NCI-H1694 (cell line): ENCODE measurements around the gene LRRC36.
"Not testable (repeated sequence)": the region's sequence is repeated elsewhere in the genome, so short reads cannot be mapped to it uniquely, and the experiment has no call there.

Experiments
- DNase-seq: peaks from one replicate; lab custom pipeline; 2025; lab: John Stamatoyannopoulos, UW

LRRC36 gene

DNA sequence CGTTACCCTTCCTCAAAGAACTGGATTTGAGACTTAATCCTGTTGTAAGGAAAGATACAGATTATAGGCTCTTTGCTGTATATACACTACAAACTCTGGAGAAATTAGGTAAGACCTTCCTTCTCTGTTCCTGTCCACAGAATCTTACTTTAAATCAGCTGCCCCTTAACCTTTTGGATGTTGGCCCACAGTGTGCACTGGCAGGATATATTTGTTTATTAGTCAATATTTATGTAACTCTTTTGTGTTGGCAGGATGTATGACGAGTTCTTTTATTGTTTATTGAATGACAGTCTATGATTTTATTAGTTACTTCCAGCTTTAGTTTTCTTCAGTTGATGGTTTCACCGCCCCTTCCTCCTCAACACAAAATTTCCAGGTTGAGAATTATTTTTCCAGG is 19.7 kb downstream of the LRRC36 start:
- DNase-seq = no peak

DNA sequence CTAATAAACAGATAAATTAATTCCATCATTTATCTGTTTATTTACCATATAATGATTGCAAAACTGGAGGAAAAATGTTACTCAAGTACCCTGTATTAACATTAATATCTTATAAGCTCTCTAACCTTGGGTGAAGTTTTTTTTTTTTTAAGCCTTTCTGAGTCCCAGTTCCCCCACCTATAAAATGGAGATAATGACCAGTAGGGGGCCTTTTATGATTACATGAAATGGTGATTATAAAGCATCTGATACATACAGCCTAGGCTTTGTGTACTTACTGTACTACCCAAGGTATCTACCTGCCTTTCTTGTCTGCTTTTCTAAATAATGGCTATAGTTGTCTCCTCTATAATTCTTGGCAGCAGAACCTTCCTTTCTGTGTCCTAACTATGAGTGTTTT is 22.6 kb downstream of the LRRC36 start:
- peak; percentile 38 for DNase-seq

DNA sequence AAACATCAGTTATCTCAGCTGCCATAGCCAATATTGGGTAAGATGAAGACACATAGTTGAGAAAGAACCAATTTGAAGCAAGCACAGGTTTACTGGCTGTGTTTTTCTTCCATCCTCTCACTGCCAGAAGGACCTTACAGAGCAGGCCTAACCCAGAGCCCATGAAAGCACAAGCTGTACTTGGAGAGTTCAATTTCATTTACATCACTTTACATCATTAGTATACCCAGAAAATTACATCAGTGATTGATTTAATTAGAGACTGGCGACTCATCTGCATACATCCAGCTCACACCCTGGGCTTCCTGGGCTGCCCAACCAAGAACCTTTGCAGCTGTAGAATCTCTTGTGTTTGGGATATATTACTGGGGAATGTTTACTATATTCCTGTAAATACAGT is 23.7 kb downstream of the LRRC36 start:
- DNase-seq = no peak

DNA sequence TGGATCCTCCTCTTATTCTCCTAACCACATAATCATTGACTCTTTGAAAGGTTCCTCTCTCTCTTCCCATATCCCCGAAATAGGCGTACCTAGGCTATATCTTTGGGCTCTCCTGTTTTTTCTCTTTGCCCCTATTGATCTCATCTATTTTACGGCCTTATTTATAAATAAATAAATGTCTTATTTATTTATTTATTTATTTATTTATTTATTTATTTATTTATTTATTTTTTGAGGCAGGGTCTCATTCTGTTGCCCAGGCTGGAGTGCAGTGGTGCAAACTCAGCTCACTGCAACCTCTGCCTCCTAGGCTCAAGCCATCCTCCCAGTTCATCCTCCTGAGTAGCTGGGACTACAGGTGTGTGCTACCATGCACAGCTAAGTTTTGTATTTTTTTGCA is 25.8 kb downstream of the LRRC36 start:
- DNase-seq = not testable (repeated sequence)

DNA sequence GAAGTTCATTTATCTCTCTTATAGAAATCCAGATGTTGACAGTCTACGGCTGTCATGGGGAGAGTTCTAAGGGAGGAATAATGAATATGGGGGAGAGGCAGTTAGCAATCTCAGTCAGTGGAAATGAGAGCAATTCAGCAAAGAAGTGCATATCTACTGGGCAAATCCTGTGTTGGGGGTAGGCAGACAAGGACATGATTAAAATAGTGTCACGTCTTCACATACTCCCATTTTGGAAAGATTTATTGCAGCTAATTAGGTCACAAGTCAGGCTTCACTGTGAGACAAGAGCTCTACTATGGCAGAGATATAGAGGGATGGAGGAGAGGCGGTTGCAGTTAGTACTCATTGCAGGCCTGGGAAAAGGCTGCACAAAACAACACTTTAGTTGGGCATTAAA is 29.8 kb downstream of the LRRC36 start:
- DNase-seq = no peak

DNA sequence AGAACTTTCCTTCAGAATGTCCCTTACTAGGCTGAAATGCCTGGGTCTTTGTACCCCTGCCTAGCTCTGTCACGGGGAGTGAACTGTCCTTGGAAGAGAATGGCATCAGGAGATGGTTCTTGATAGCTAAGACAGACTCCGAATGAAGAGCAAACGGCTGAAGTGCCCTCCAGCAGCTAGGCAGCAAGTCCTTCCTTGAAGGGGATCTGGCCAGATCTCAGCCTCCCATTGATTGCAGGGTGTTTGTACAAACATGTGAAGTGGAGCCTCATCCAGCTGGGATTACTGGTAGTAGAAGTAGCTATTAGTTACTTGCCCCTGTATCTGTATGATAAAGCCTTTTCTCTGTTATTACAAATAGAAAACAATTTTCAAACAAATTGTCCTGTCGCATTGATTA is 30.9 kb downstream of the LRRC36 start:
- no peak for DNase-seq

DNA sequence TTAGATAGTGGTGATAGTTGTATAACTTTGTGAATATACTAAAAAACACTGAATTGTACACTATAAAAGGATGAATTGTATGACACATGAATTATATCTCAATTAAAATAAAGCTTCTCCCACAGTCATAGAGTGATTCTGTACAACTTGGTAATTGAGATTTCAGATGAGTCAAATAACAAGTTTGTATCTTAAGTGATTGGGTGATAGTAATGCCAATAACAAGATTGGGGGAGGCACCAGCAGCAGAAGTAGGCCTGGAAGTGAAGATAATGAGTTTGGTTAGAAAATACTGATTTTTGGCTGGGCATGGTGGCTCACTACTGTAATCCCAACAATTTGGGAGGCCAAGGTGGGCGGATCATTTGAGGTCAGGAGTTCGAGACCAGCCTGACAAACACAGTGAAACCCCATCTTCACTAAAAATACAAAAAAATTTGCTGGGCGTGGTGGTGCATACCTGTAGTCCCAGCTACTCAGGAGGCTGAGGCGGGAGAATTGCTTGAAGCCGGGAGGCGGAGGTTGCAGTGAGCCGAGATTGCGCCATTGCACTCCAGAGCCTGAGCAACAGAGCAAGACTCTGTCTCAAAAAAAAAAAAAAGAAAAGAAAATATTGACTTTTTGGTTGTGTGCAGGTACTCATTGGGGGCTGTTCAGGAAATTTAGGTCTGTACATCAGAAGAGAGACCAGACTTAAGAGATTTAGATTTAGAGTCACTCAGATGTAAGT is 33.1 kb downstream of the LRRC36 start:
- not testable (repeated sequence) for DNase-seq

DNA sequence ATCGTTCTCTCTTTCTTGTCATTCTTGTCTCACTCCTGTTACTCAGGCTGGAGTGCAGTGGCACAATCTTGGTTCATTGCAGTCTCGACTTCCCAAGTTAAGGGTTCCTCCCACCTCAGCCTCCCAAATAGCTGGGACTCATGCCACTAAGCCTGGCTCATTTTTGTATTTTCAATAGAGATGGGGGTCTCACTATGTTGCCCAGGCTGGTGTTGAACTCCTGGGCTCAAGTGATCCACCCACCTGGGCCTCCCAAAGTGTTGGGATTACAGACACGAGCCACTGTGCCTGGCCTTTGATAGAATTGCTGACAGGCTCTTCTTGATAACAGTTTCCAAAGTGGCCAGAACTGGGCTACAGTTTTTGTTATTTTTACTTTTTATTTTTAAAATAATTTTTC is 34.4 kb downstream of the LRRC36 start:
- DNase-seq = no peak

DNA sequence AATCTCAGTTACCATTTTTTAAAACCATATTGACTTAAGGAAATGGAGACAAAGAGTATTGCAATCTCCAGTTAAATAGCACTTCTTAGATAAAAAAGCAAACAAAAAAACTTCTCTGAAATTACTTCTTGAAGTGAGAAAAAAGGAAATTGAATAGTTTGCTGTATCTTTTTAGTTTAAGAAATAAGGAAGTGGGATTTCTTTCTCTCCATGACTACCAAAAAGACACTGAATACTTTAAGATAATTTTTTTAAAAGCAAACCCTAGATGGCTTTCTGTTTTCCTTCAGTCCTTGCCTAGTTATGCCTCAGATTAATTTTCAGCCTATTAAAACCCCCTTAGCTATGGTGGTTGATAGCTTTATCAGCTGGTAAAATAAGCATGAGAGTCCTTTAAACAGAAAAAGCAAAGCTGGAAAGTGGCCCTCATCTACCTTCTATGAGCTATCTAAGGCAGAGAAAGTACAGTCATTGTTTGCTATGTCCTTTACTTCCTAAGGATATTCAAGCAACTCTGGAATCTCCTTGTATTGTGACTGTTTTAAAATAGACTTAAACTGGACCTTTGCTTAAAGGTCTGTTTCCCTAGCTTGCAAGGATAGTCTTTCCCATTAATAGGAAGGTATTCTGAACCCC is 38.1 kb downstream of the LRRC36 start:
- no peak for DNase-seq

DNA sequence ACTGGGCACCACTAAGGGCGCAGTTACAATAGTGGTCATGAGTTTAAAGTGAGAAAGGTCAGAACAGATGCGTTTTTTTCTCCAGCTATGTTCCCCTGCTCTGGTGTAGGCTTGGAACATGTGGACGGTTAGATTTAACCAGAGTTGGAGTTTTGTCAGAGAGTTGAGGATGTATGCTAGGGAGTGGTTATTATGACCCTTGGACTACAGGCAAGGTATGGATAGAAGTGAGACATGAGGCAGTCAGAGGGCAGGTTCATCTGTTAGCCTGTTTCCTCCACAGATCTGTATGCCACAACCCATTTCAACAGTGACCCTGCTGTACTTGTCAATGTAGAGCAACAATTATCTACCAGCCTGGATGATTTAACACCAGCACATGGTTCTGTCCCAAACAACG is 44.0 kb downstream of the LRRC36 start:
- no peak for DNase-seq

DNA sequence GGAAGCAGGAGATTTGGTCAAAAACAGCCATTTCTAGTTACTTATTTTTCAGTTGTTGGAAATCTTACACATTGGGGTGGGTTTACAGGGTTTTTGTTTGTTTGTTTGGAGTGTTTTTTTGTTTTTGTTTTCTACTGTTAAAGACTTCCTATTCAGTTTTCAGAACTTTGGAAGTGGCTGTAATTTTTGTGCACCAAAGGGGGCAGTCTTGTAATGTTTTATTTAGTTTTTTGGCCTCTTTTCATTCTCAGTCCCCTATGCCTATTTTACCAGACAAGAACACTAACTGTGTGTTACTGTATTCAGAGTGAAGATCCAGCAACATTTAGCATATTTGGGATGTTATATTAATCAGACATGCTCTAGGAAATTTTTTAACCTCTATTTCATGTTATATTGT is 46.0 kb downstream of the LRRC36 start:
- peak; percentile 9 for DNase-seq

DNA sequence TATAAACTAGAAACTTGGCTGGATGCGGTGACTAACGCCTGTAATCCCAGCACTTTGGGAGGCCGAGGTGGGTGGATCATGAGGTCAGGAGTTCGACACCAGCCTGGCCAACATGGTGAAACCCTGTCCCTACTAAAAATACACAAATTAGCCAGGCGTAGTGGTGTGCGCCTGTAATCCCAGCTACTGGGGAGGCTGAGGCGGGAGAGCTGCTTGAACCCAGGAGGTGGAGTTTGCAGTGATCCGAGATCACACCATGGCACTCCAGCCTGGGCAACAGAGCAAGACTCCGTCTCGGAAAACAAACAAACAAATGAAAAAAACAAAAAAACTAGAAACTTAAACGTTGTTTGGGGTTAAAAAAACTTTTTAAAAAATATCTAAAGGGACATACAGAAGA is 49.4 kb downstream of the LRRC36 start:
- DNase-seq = not testable (repeated sequence)

DNA sequence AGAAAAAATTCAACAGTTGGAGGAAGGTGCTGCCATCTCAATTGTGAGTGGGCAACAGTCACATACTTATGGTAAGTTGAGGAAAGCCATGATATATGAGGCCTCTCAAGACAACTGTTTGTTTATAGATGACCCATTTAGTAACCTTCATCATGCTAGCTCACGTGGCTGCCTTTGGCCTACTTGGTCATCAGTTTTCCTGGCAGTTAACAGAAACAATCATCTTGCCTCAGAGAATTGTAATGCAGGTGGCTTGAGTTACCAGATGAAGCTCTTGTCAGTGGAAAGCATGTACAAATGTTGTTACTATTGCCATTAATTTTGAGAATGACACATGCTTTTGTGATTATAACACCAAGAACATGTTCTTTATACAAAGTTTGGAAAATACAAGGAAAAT is 52.0 kb downstream of the LRRC36 start:
- no peak for DNase-seq

DNA sequence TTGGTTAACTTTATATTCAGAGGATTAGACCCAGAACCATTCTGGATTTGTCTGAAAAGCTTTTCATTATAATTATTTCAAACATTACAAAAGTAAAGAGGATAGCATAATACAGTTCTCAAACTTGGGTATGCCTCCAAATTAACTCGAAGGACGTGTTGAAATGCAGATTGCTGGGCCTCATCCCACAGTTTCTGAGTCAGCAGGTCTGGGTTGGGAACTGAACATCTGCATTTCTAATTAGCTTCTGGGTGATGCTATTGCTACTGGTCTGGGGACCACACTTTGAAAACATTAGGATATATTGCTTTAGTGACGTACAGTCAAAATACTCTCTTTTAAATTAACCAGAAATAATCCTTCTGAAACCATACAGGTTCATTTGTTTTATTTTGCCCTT is 56.7 kb downstream of the LRRC36 start:
- no peak for DNase-seq

DNA sequence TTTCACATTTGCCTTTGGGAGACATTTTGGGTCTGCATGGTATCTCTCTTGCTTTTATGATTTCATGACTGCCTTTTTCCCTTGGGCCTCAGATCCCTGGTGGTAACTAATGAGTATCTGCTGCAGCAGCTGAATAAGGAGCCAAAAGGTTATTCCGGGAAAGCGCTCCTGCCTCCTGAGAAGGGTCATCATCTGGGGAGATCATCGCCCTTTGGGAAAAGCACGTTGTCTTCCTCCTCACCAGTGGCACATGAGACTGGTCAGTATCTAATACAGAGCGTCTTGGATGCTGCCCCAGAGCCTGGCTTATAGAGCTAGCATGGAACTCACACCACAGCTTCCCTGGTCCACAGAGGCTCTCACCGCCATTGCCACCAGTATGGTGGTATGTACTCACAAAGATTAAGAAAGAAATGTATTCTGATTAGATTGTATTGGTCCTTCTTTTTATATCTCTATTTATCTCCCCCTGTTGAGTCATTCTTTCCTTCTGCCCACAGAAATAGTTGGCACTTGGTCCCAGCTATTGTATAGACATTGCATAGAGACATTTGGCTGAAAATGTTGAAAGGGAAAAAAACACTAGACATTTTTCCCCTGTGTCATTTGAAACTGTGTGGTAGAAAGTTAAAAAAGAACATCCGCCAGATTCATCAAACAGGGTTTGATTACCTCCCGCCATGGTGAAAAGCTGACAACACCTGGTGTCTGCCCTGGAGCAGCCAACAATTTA is 58.3 kb downstream of the LRRC36 start:
- no peak for DNase-seq

DNA sequence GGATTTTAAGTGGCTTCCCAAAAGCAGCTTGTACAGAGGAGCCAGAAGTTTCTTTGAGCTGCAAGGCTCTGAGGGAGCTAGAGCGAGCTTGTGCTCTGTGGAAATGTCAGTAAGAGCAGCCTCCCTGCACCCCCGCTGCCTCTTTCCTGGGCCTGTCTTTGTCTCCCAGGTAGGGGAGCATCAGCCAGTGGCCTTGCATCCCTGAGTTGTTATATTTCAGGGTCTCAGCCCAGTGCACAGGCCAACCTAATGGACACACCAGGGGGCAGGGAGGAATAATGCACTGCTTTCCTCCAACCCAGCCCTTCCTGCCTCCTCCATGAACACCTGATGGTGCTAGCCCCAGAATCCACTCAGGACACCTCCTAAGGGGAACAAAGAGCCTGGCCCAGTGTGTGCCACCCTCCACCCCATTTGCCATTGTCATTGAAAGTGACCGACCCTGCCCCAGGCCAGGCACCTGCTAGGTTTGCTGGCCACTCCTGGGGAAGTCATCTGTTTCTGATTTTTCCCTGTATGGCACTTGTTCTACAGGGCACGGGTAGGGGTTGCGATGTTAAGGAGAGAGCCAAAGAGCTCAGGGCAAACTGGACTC is 60.3 kb downstream of the LRRC36 start:
- DNase-seq = no peak

DNA sequence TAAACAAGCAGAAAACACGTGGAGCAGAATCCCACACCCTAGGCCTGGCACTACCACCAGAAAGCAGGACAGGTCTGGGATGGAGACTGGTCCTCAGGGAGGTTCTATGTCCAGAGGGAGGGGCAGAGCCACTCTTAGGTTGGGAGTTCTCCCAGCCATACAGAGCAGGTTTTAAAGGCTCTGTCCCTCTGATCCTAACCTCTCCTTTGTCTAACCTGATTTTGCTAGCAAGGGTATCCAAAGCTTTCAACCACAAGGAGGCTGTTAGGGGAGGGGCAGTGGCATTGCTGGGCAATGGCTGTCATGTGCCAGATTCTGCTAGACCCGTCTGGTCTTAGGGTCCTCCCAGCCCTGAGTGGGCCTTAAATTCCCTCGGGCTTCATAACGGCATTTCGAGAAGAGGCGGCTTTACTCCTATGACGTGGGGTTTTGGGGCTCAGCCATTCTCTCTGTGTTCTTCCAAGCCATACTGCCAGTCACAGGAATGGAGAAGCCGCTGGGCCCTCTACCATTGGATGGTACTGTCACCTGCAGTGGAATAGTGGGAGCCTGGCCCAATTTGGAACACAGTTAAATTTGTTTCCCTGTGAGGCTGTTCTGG is 61.0 kb downstream of the LRRC36 start:
- no peak for DNase-seq

DNA sequence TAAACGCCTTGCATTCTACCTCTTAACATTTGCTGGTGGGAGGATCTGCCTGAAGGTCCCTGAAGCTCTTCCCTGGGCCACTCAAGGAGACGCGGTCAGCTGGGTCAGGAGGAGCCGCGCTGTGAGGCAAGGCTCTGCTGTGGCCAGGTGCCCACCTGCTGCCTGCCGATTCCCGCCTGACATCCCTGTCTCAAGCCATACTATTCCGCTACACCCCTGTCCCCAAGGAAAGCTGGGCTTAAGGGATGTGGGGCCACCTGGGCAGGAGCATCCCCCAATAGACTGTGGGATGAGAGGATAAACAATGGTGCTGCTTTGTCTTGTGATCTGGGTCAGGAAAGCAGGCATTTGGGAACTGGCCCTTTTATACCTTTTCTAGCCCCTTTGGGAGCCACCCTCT is 61.6 kb downstream of the LRRC36 start:
- no peak for DNase-seq

DNA sequence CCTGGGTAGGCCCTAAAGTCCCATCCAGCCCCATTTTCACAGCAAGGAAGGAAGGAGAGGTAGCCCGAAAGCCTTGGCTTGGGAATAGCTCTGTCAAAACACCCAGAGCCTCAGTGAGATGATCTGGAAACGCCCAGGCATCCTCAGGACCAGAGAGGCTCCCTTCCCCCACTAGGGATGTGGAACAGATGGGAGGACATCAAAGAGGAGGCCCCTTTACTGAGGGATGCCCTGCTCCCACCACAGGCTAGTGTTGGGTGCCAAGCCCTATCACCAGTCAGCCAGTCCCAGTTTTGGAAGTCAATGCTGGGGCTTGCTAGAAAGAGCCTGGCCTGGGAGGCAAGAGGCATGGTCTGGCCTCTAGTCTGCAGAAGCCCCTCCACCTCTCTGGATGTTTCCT is 62.0 kb downstream of the LRRC36 start:
- no peak for DNase-seq

DNA sequence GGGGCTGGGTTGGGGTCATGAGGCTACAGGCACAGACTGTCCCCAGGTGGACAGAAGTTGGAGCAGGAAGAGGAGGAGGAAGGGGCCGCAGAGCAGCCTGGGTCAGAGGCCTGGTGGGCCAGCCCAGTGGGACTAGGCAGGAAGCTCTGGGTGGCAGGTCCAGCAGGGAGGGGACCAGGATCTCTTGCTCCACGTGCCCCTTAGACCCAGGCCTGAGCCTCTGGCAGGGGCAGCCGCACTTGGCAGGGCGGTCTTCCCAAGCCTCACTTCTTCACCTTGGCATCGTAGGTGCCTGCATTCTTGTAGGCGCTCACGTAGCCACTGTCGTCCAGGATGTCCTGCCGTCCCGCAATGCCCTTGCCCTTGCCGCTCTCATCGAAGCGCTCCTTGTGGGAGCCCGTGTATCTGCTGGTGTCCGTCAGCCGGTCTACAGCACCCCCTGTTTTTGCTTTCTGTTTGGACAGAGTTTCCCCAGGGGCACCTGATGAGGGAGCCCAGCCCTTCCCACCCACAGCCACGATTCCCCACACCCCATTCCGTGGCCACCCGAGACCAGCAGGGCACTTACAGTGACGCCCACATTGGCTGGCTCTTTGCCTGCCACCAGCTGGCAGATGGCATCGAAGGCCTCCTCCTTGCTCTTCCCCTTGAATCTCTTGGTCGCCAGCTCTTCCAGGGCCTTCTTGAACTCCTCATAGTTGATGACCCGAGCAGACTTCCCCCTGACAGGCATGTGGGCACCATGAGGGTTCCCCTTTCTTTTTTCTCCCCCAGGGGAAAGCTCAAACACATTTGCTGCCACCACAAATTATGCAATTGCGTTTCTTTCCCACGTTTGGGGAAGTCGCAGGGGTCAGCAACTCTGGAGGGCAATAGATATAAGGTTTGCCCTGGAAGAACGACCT is 63.5 kb downstream of the LRRC36 start:
- no peak for DNase-seq

DNA sequence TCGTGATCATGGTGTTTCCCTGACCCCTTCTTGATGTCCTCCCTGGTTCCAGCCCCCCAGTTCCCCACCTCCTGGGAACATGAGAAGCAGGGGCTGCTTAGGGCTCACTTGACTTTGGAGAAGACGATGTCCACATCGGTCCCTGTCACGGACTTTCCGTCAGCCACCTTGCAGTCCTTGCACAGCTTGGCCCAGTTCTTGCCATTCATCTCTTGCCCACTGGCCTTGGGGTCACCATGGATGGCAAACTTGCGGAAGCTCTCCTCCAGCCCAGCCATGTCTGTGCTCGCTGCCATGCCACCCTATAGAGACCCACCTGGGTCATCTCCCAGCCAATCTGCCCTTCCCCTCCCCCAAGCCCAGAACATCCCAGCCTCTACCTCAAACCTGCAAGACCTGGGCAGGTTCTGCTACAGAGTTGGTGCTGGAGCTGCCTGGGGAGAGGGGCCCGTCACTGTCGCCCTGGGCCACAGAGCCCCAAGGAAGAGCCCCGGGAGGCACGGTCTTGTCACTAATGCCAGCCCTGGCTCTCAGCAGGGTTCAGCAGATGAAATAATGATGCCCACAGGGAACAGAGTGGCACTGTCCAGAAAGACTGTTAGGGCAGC is 64.3 kb downstream of the LRRC36 start:
- DNase-seq = no peak
